HEK293T (cell line): Measurements from ENCODE around the gene CENPH.

ENCODE experiments used
- BHLHE40 ChIP-seq: fragments of 450-650 bp; IDR thresholded peaks from 2 replicates; pipeline ENCODE4 v1.6.1; 2016; ENCODE audit warnings: mild to moderate bottlenecking, moderate library complexity, borderline replicate concordance
- CTBP1 ChIP-seq: fragments of 450-650 bp; IDR thresholded peaks from 2 replicates; pipeline ENCODE4 v1.6.1; 2016; ENCODE audit warnings: borderline replicate concordance
- ELF4 ChIP-seq: fragments of 450-650 bp; IDR thresholded peaks from 2 replicates; pipeline ENCODE4 v1.6.1; 2017; ENCODE audit warnings: antibody characterized with exemption
- FOXA1 ChIP-seq: fragments of 450-650 bp; IDR thresholded peaks from 2 replicates; pipeline ENCODE4 v1.6.1; 2016; ENCODE audit warnings: mild to moderate bottlenecking
- FOXM1 ChIP-seq: fragments of 450-650 bp; IDR thresholded peaks from 2 replicates; pipeline ENCODE4 v1.6.1; 2017; ENCODE audit warnings: mild to moderate bottlenecking, borderline replicate concordance
- HDGF ChIP-seq: fragments of 450-650 bp; IDR thresholded peaks from 2 replicates; pipeline ENCODE4 v1.6.1; 2017; ENCODE audit warnings: antibody characterized with exemption, borderline replicate concordance
- L3MBTL2 ChIP-seq: fragments of 450-650 bp; conservative IDR thresholded peaks from 2 replicates; pipeline ENCODE4 v1.6.1; 2016; ENCODE audit warnings: mild to moderate bottlenecking
- LEF1 ChIP-seq: fragments of 450-650 bp; IDR thresholded peaks from 2 replicates; pipeline ENCODE4 v1.6.1; 2017; ENCODE audit warnings: mild to moderate bottlenecking, borderline replicate concordance
- NFRKB ChIP-seq: fragments of 450-650 bp; IDR thresholded peaks from 2 replicates; pipeline ENCODE4 v1.6.1; 2016; ENCODE audit warnings: mild to moderate bottlenecking, moderate library complexity
- SP1 ChIP-seq: fragments of 450-650 bp; IDR thresholded peaks from 2 replicates; pipeline ENCODE4 v1.6.1; 2017
- SUZ12 ChIP-seq: fragments of 450-650 bp; IDR thresholded peaks from 2 replicates; pipeline ENCODE4 v1.6.1; 2016; ENCODE audit warnings: mild to moderate bottlenecking
- TARDBP ChIP-seq: fragments of 450-650 bp; IDR thresholded peaks from 2 replicates; pipeline ENCODE4 v1.6.1; 2016
- ZNF384 ChIP-seq: fragments of 450-650 bp; IDR thresholded peaks from 2 replicates; pipeline ENCODE4 v1.6.1; 2016

- TF ChIP-seq CTBP1 (no peak), SUZ12 (no peak), ELF4 (no peak), FOXM1 (no peak), FOXA1 (no peak), SP1 (no peak), BHLHE40 (no peak), NFRKB (no peak), L3MBTL2 (no peak), LEF1 (no peak), TARDBP (no peak), ZNF384 (no peak), HDGF (no peak)
Measured at GRCh38 chr5:69209602-69210001, 20.2 kb downstream of the CENPH start.
